SK-N-MC (cell line): ENCODE measurements around the gene CABYR.

Source experiments
- EZH2 ChIP-seq: fragments of 200-600 bp; sonication (generic); IDR thresholded peaks from one replicate; pipeline ENCODE4 v1.6.1; 2017; ENCODE audit warnings: antibody characterized with exemption
- POLR2AphosphoS5 ChIP-seq: IDR thresholded peaks from 2 replicates; pipeline ENCODE4 v1.6.1; 2012; ENCODE audit warnings: mild to moderate bottlenecking, low read depth, low read length, borderline replicate concordance

DNA sequence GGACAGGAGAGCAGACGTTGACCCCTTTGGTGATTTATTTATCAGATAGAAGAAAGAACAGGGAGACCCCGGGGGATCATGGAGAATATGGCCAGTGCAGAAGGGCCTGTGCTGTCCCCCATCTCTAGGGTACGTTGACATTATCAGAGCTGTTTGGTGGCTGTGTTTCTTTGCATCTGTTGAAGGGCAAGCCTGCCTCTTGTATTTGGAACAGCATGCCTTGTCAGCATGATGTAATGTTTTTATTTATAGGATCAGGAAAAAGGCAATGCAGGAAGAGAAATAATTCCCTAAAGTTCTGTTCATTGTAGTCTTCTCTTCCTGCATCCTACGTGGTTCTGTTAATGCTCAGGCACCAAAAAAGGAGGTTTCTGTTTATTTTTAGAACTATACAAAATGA lies 49.8 kb upstream of the CABYR start:
- TF ChIP-seq EZH2 (no peak), POLR2AphosphoS5 (no peak)
